Heart left ventricle (tissue), 13 donors: ENCODE measurements around the gene PAFAH1B2.

Source experiments
- POLR2A ChIP-seq, 2 donors: fragments of 450-650 bp; IDR thresholded peaks; one replicate each; pipeline ENCODE4 v1.6.1; 2017; ENCODE audit warnings: antibody characterized with exemption in 2 of 2, mild to moderate bottlenecking in 2 of 2, moderate library complexity in 2 of 2
- TF ChIP-seq, protein P1 (sequence below), 12 donors: fragments of 200-600 bp; sonication (generic) in 4 of 12; IDR thresholded peaks; one replicate each; pipeline versions ENCODE4 v1.5.0 to v1.8.0; 2018 to 2022; ENCODE audit warnings: antibody characterized with exemption in 12 of 12, mild to moderate bottlenecking in 5 of 12
- donor health status: ischemic (EF 13 %, LVEDD 7.1; RV severe dilation, severe dysfunction).
- donor health status: DM: no; HTN: yes; CAD: no.
- donor health status: DM: no; HTN: no; CAD: no.
- donor health status: ischemic (EF 25% LVEDD 6.9; RV normal size, moderate dysfunction).
- donor health status: ischemic (EF 25% LVEDD 5.7; RV mildly dilated, moderate dysfunction).
- donor health status: ischemic (EF 35%, LVEDD 5.7; RV mildly dilated, moderate dysfunction).
- donor health status: nonischemic (EF 11% LVEDD 7.7; RV severe dilation, severe dysfunction).
- donor health status: DM: yes; HTN: yes; CAD: no.
- donor health status: PGD.
- donor health status: ischemic (EF 29% LVEDD 5.4; RV normal size, mild dysfunction).
- donor health status: nonischemic (EF 23%, LVEDD 6.1; RV moderate dilation, normal function).

DNA sequence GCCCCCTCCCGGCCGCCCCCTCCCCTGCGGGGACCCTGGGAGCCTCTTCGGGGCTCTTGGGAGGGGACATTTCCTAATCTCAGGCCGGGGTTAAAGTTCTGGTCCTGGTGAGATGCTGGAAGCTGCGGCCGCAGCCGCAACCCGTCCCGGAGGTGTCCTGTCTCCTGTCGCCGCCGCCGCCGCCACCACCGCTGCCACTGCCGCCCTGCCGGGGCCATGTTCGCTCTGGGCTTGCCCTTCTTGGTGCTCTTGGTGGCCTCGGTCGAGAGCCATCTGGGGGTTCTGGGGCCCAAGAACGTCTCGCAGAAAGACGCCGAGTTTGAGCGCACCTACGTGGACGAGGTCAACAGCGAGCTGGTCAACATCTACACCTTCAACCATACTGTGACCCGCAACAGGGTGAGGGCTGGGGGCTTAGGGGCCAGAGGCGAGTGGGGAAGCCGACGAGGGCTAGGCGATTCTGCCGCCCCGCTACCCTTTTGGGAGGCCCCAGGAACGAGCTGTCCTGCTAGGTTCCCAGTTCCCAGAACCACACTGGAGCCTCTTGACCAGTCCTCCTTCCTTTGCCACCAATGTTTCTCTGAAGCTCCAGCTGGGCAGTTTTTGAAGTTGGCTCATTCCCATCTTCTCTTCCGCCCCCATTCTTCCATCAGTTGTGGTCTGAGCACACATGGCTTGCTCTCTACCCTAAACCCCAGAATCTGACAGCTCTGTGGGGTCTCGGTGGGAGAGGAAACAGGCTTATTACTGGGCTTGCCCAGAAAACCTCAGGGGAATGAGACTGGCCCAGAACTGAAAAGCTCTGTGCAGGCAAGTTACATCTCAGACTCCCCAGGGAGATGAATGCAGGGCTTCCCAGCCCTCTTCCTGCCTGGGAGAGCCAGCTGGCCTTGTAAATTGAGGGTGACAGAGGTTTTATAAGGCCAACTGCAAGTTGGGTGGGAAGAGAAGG lies 35.2 kb downstream of the PAFAH1B2 start:
- TF ChIP-seq, protein P1, sequence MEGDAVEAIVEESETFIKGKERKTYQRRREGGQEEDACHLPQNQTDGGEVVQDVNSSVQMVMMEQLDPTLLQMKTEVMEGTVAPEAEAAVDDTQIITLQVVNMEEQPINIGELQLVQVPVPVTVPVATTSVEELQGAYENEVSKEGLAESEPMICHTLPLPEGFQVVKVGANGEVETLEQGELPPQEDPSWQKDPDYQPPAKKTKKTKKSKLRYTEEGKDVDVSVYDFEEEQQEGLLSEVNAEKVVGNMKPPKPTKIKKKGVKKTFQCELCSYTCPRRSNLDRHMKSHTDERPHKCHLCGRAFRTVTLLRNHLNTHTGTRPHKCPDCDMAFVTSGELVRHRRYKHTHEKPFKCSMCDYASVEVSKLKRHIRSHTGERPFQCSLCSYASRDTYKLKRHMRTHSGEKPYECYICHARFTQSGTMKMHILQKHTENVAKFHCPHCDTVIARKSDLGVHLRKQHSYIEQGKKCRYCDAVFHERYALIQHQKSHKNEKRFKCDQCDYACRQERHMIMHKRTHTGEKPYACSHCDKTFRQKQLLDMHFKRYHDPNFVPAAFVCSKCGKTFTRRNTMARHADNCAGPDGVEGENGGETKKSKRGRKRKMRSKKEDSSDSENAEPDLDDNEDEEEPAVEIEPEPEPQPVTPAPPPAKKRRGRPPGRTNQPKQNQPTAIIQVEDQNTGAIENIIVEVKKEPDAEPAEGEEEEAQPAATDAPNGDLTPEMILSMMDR (IDR thresholded peaks at IDR 0.05), result peak in 1 of 12 donors; percentile 2
- TF ChIP-seq POLR2A (IDR thresholded peaks at IDR 0.05), result no peak
